Astrocyte of the cerebellum (primary cell): ENCODE measurements around the gene LAMB1.
"Not testable (repeated sequence)": the region's sequence is repeated elsewhere in the genome, so short reads cannot be mapped to it uniquely, and the experiment has no call there.

Experiments used
- DNase-seq: peaks from one replicate; pipeline ENCODE4 v3.0.0-alpha.2; 2011; ENCODE audit warnings: low read depth
- H3K4me3 ChIP-seq: 2 replicates; pipeline ENCODE4 v1.5.1; 2011; ENCODE audit warnings: mild to moderate bottlenecking, low read depth, low read length, moderate library complexity
- in situ Hi-C: cut with HindIII; loops from 2 replicates; pipeline ENCODE4 v1.10.0; 2017; ENCODE audit warnings: low sequenced_read_pairs
- TF ChIP-seq, protein P1 (sequence below): IDR thresholded peaks from 2 replicates; pipeline ENCODE4 v1.5.1; 2012; ENCODE audit warnings: low read length, low read depth, moderate library complexity, mild to moderate bottlenecking; ENCODE audit errors: missing control alignments

LAMB1 gene

DNA sequence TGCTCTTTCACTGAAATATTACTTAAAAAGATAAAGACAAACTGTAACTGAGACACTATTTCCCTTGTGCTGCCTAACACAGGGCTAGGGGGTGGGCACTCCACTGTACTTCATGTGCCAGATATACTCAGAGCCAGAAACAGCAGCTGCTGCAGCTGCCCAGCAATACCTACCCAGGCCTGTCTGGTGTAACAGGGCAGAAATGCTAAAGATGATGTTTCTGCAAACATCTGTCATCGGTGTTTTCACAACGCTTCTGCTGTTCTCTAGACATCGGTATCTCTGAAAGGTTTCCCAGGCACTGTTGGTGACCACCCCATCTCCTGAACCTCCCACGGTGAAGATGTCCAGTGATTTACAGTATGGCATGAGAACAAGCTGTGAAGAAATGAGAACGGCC, 42.7 kb downstream of the LAMB1 start:
- DNase-seq = no peak
- H3K4me3 ChIP-seq = no peak overlapping the region
- in situ Hi-C loops = no loop called here
- TF ChIP-seq, protein P1, sequence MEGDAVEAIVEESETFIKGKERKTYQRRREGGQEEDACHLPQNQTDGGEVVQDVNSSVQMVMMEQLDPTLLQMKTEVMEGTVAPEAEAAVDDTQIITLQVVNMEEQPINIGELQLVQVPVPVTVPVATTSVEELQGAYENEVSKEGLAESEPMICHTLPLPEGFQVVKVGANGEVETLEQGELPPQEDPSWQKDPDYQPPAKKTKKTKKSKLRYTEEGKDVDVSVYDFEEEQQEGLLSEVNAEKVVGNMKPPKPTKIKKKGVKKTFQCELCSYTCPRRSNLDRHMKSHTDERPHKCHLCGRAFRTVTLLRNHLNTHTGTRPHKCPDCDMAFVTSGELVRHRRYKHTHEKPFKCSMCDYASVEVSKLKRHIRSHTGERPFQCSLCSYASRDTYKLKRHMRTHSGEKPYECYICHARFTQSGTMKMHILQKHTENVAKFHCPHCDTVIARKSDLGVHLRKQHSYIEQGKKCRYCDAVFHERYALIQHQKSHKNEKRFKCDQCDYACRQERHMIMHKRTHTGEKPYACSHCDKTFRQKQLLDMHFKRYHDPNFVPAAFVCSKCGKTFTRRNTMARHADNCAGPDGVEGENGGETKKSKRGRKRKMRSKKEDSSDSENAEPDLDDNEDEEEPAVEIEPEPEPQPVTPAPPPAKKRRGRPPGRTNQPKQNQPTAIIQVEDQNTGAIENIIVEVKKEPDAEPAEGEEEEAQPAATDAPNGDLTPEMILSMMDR = no peak

DNA sequence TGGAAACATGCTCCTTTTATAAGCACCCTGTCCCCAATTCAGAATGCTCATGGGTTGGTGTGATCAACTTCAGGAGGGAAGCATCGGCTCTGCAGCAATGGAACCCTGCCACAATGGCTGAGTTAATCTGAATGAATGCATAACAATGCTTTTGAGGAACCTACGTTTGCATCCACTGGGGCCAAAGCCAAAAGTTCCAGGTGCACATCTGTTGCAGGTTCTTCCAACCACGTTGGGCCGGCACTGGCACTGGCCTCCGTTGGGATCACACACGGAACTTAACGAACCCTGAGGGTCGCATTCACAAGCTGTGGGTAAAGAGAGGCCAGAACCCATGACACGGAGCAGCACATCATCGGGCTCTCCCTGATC, 43.4 kb downstream of the LAMB1 start:
- in situ Hi-C loops = no loop called here

DNA sequence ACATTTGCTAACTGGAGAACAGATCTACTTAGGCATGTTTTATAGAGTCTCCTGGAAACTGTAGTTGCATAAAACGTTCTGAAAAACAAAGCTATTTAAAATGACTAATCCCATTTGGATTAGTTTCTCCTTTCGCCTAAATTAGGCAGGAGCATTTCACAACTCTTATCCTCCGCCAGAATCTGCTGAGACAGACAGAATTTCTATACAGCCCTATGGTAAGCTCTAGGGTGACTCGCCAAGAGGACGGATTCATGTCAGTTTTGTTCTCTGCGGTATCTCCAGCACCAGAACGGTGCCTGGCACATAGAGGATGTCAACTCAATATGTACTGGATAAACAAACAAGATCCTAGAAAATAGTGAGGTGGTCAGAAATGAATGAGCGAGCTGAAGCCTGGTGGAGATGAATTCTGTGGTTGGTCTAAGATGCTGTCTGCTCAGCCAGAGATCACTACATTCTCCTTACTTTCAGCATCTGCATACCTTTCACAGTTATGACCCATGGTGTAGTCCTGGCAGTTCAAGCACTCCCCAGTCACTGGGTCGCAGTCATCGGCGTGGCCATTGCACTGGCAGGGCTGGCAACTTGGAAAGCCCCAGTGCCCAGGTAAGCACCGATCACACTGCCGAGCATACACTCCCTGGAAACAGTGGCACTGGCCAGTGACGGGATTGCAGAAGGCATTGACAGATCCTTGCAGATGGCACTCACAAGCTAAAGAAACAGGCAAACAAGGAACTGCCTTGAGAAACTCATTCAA, 44.0 kb downstream of the LAMB1 start:
- no peak overlapping the region for H3K4me3 ChIP-seq
- TF ChIP-seq, protein P1 = no peak
- DNase-seq = peak; percentile 74
- in situ Hi-C loops = no loop called here

More for the DNA sequence above, 43.4 kb downstream of the LAMB1 start:
- TF ChIP-seq, protein P1 = no peak
- no peak for DNase-seq
- H3K4me3 ChIP-seq = no peak overlapping the region

DNA sequence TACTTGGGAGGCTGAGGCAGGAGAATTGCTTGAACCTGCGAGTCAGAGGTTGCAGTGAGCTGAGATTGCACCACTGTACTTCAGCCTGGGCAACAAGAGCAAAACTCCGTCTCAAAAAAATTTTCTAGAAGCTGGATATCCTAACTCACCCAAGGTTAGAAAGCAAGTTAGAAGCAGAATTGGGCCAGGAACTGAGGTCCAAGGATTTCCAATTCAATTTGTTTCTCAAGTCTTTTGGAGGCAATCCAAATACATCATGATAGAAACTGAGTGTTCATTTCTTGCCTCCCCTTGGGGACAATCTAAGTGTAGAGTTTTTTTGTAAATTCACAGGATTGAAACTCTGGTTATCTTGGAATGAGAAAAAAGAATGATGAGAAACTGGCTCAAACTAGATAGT, 45.5 kb downstream of the LAMB1 start:
- no peak overlapping the region for H3K4me3 ChIP-seq
- TF ChIP-seq, protein P1 = no peak
- DNase-seq = no peak
- in situ Hi-C loops = no loop called here

DNA sequence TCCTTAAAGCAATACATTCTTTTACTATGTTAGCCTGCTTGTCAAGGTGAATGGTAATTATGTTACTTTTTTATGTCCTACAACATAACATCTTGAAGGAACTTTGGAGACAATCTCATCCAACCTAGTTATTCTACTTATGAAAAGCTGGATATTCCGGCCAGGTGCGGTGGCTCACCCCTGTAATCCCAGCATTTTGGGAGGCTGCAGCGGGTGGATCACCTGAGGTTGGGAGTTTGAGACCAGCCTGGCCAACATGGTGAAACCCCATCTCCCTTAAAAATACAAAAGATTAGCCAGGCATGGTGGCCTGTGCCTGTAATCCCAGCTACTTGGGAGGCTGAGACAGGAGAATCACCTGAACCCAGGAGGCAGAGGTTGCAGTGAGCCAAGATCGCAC, 46.0 kb downstream of the LAMB1 start:
- DNase-seq, in situ Hi-C loops, H3K4me3 ChIP-seq: not testable (repeated sequence)

DNA sequence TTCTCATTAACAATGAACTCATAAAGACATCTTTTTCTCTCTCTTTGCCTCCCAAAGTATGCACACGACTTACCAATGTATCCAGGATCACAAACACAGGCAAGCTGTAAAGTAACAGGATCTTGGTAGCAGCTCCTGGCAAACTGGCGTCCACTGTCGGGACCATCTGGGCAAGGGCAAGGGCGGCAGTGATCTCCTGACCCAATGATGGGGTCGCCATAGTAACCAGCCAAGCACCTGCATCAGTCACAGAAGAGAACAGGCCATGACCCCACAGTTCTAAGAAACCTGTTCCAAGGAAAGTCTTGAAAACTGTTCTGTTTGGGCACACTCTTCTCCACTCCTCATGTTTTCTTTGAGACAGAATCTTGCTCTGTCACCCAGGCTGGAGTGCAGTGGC, 47.6 kb downstream of the LAMB1 start:
- no peak overlapping the region for H3K4me3 ChIP-seq
- in situ Hi-C loops = no loop called here
- DNase-seq = no peak
- TF ChIP-seq, protein P1 = no peak

DNA sequence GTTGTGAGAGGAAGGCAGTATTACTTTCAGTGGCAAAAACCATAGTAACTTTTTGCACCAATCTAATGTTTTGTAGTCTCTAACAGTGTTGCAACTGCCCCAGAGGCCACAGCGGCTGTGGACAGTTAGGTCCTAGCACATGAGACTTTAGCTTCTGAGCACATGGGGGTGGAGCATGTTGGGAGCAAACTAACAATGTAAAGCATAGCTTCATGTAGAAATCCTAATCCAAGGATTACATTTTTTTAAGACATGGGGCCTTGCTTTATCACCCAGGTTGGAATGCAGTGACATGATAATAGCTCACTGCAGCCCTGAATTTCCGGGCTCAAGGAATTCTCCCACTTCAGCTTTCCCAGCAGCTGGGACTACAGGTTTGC, 49.0 kb downstream of the LAMB1 start:
- TF ChIP-seq, protein P1 = no peak
- DNase-seq = no peak
- H3K4me3 ChIP-seq = no peak overlapping the region
- in situ Hi-C loops = no loop called here
